H1 (cell line): ENCODE results near the gene FEV. TPM values are rescaled to one million over a fixed set of nuclear protein-coding genes. Genes with fewer than 3 reads are reported as not detected.

Experiments
- CTCF ChIA-PET: fragments of 300-600 bp; sonication (Branson Sonifier 250); formaldehyde crosslinking; loops from one replicate; lab custom pipeline; 2021; ENCODE audit not compliant: partially characterized antibody; lab: Charles Lee
- POLR2A ChIA-PET: fragments of 300-600 bp; sonication (Branson Sonifier 250); formaldehyde crosslinking; loops from one replicate; lab custom pipeline; 2021; ENCODE audit warnings: inconsistent platforms; ENCODE audit not compliant: partially characterized antibody; lab: Charles Lee
- DNase-seq, 2 experiments: peaks; one replicate each; pipeline versions ENCODE4 v3.0.0 to v3.0.0-alpha.2; 2010 to 2022; ENCODE audit warnings: low spot score in 2 of 2, low read depth in 1 of 2, mixed read lengths in 1 of 2
- FAIRE-seq: peaks from 2 replicates; lab custom pipeline; 2011; peaks lifted over from hg19 to GRCh38; lab: Jason Lieb, UNC
- H2AFZ ChIP-seq: 2 replicates; pipeline ENCODE4 v1.8.1; 2012; ENCODE audit warnings: low read length, inconsistent platforms
- H2AK5ac ChIP-seq: 2 replicates; pipeline ENCODE4 v1.6.1; 2013; ENCODE audit warnings: low read depth, low read length
- H2BK120ac ChIP-seq: replicated peaks from 2 replicates; pipeline ENCODE3; 2013; ENCODE audit warnings: low read depth, low read length, inconsistent platforms
- H2BK12ac ChIP-seq: 2 replicates; pipeline ENCODE4 v1.6.1; 2013; ENCODE audit warnings: low read depth, low read length
- H2BK15ac ChIP-seq: 2 replicates; pipeline ENCODE4 v1.6.1; 2013; ENCODE audit warnings: low read length
- H2BK20ac ChIP-seq: 2 replicates; pipeline ENCODE4 v1.6.1; 2013; ENCODE audit warnings: low read length
- H2BK5ac ChIP-seq: 2 replicates; pipeline ENCODE4 v1.6.1; 2013; ENCODE audit warnings: low read depth, low read length
- H3K14ac ChIP-seq: 2 replicates; pipeline ENCODE4 v1.6.1; 2013; ENCODE audit warnings: inconsistent platforms; ENCODE audit not compliant: insufficient read length
- H3K18ac ChIP-seq: 2 replicates; pipeline ENCODE4 v1.6.1; 2013; ENCODE audit warnings: low read length; ENCODE audit errors: extremely low read depth
- H3K23ac ChIP-seq: 2 replicates; pipeline ENCODE4 v1.6.1; 2013; ENCODE audit warnings: inconsistent platforms; ENCODE audit not compliant: insufficient read length
- H3K23me2 ChIP-seq: 2 replicates; pipeline ENCODE4 v1.6.1; 2013; ENCODE audit warnings: low read depth, low read length
- H3K27ac ChIP-seq: 2 replicates; pipeline ENCODE4 v1.6.1; 2011; ENCODE audit warnings: low read depth, low read length, inconsistent platforms
- H3K27me3 ChIP-seq, 4 experiments: replicated peaks in 1 of 4; 1 replicate in 1 of 4; 2 replicates in 3 of 4; pipeline versions ENCODE4 v1.6.1 to v1.8.1; 2011 to 2013; ENCODE audit warnings: low read length in 3 of 4, mild to moderate bottlenecking in 3 of 4, inconsistent platforms in 2 of 4, mixed read lengths in 2 of 4, moderate library complexity in 1 of 4; ENCODE audit not compliant: control insufficient read depth in 3 of 4, insufficient read depth in 3 of 4; ENCODE audit errors: extremely low read depth in 1 of 4
- H3K36me3 ChIP-seq, 4 experiments: 2 replicates each; pipeline versions ENCODE4 v1.6.1 to v1.8.1; 2011 to 2013; ENCODE audit warnings: mild to moderate bottlenecking in 4 of 4, low read length in 3 of 4, moderate library complexity in 2 of 4, control low read depth in 1 of 4, inconsistent platforms in 1 of 4; ENCODE audit not compliant: insufficient read depth in 4 of 4, control insufficient read depth in 2 of 4
- H3K4ac ChIP-seq: replicated peaks from 2 replicates; pipeline ENCODE3; 2013; ENCODE audit warnings: low read length, low read depth, mixed read lengths, inconsistent platforms; ENCODE audit not compliant: insufficient read length
- H3K4me1 ChIP-seq, 4 experiments: replicated peaks in 1 of 4; 1 replicate in 1 of 4; 2 replicates in 3 of 4; pipeline versions ENCODE4 v1.6.1 to v1.8.1; 2011 to 2013; ENCODE audit warnings: low read length in 3 of 4, inconsistent platforms in 2 of 4, mixed read lengths in 1 of 4; ENCODE audit not compliant: insufficient read depth in 4 of 4, control insufficient read depth in 3 of 4
- H3K4me2 ChIP-seq, 2 experiments: 2 replicates each; pipeline versions ENCODE4 v1.6.1 to v1.8.1; 2011 to 2013; ENCODE audit warnings: low read depth in 2 of 2, low read length in 2 of 2, control low read depth in 1 of 2, inconsistent platforms in 1 of 2, mild to moderate bottlenecking in 1 of 2; ENCODE audit not compliant: insufficient read depth in 1 of 2
- H3K4me3 ChIP-seq, 4 experiments: fragments of 200-600, 300-600 bp in 1 of 4; sonication (generic), shearing (Covaris generic), sonication (Bioruptor Twin) in 1 of 4; 2 replicates each; pipeline versions ENCODE4 v1.5.1 to v1.8.1; 2011 to 2016; ENCODE audit warnings: low read length in 4 of 4, low read depth in 3 of 4, control low read depth in 2 of 4, inconsistent platforms in 2 of 4, mild to moderate bottlenecking in 2 of 4, mixed read lengths in 1 of 4, moderate library complexity in 1 of 4; ENCODE audit not compliant: insufficient read depth in 2 of 4; ENCODE audit errors: extremely low read depth in 1 of 4
- H3K56ac ChIP-seq: replicated peaks from 2 replicates; pipeline ENCODE3; 2013; ENCODE audit warnings: low read depth, mild to moderate bottlenecking, mixed read lengths, low read length, inconsistent platforms; ENCODE audit not compliant: insufficient read length
- H3K79me1 ChIP-seq: 2 replicates; pipeline ENCODE4 v1.6.1; 2013; ENCODE audit warnings: low read depth, low read length, control low read depth
- H3K79me2 ChIP-seq, 2 experiments: 2 replicates each; pipeline versions ENCODE4 v1.6.1 to v1.8.1; 2012 to 2013; ENCODE audit warnings: low read length in 2 of 2, mild to moderate bottlenecking in 2 of 2, inconsistent platforms in 1 of 2; ENCODE audit not compliant: insufficient read depth in 2 of 2, control insufficient read depth in 1 of 2
- H3K9ac ChIP-seq, 4 experiments: replicated peaks in 1 of 4; 1 replicate in 1 of 4; 2 replicates in 3 of 4; pipeline versions ENCODE4 v1.6.1 to v1.8.1; 2011 to 2013; ENCODE audit warnings: low read depth in 3 of 4, low read length in 3 of 4, control low read depth in 2 of 4, mild to moderate bottlenecking in 2 of 4, moderate library complexity in 2 of 4, inconsistent platforms in 1 of 4; ENCODE audit errors: extremely low read depth in 1 of 4
- H3K9me3 ChIP-seq, 2 experiments: 2 replicates each; pipeline versions ENCODE4 v1.6.1 to v1.8.1; 2012 to 2013; ENCODE audit warnings: mild to moderate bottlenecking in 2 of 2, moderate library complexity in 2 of 2, control low read depth in 1 of 2, inconsistent platforms in 1 of 2, low read depth in 1 of 2, low read length in 1 of 2, mixed read lengths in 1 of 2; ENCODE audit not compliant: insufficient read depth in 2 of 2
- H4K20me1 ChIP-seq, 2 experiments: replicated peaks in 1 of 2; 2 replicates each; pipeline versions ENCODE3 to v1.8.1; 2011 to 2013; ENCODE audit warnings: inconsistent platforms in 2 of 2, low read length in 2 of 2, mild to moderate bottlenecking in 1 of 2; ENCODE audit not compliant: insufficient read depth in 2 of 2, control insufficient read depth in 1 of 2
- H4K5ac ChIP-seq: 2 replicates; pipeline ENCODE4 v1.6.1; 2013; ENCODE audit warnings: low read length, low read depth, mixed read lengths, inconsistent platforms; ENCODE audit not compliant: insufficient read length
- H4K8ac ChIP-seq: 2 replicates; pipeline ENCODE4 v1.8.0; 2013; ENCODE audit warnings: mild to moderate bottlenecking, moderate library complexity, low read length, inconsistent platforms; ENCODE audit not compliant: insufficient read depth; ENCODE audit errors: extremely low read depth
- H4K91ac ChIP-seq: replicated peaks from 2 replicates; pipeline ENCODE3; 2013; ENCODE audit warnings: low read length, mixed read lengths, inconsistent platforms; ENCODE audit not compliant: insufficient read length
- ASH2L ChIP-seq: fragments of 200-600, 300-600 bp; sonication (generic); IDR thresholded peaks from one replicate; pipeline ENCODE4 v1.7.1; 2017; ENCODE audit warnings: low read length
- E2F6 ChIP-seq: IDR thresholded peaks from 2 replicates; pipeline ENCODE4 v1.6.1; 2012; ENCODE audit warnings: inconsistent platforms
- EGR1 ChIP-seq: IDR thresholded peaks from 2 replicates; pipeline ENCODE4 v1.6.1; 2011; ENCODE audit warnings: low read depth, low read length, borderline replicate concordance
- KDM1A ChIP-seq: fragments of 200-600, 300-600 bp; sonication (generic); IDR thresholded peaks from 2 replicates; pipeline ENCODE4 v1.7.1; 2016; ENCODE audit warnings: mild to moderate bottlenecking, low read length, borderline replicate concordance
- KDM4A ChIP-seq: IDR thresholded peaks from one replicate; pipeline ENCODE4 v1.7.1; 2012; ENCODE audit warnings: low read depth, mild to moderate bottlenecking, moderate library complexity, low read length, inconsistent platforms; ENCODE audit not compliant: severe bottlenecking
- RAD21 ChIP-seq, 2 experiments: IDR thresholded peaks in 1 of 2; conservative IDR thresholded peaks in 1 of 2; 2 replicates each; pipeline ENCODE4 v1.6.1; 2011; ENCODE audit warnings: low read depth in 2 of 2, low read length in 2 of 2, improper control_type of control experiment in 1 of 2, inconsistent platforms in 1 of 2, mild to moderate bottlenecking in 1 of 2, moderate library complexity in 1 of 2
- RNF2 ChIP-seq: fragments of 200-900, 300-1000 bp; sonication (generic); IDR thresholded peaks from 2 replicates; pipeline ENCODE4 v1.7.1; 2016; ENCODE audit warnings: borderline replicate concordance, low read depth, mild to moderate bottlenecking, antibody characterized with exemption, low read length; ENCODE audit not compliant: poor library complexity, severe bottlenecking; ENCODE audit errors: missing control alignments
- SP1 ChIP-seq: IDR thresholded peaks from 2 replicates; pipeline ENCODE4 v1.6.1; 2011; ENCODE audit warnings: low read depth, low read length
- YY1 ChIP-seq: IDR thresholded peaks from 2 replicates; pipeline ENCODE4 v1.6.1; 2011; ENCODE audit warnings: low read depth, mild to moderate bottlenecking, low read length
- WGBS, 2 experiments: shearing (Covaris generic) in 1 of 2; methylation state at CpG; one replicate each; pipeline versions ENCODE4 v1.1.6 to v1.1.7; 2013 to 2015; ENCODE audit warnings: low lambda C conversion rate in 2 of 2, mixed read lengths in 2 of 2, inconsistent platforms in 1 of 2, low coverage in 1 of 2, missing lambda C conversion rate in 1 of 2; ENCODE audit not compliant: insufficient replicate concordance in 2 of 2, insufficient coverage in 1 of 2, insufficient read length in 1 of 2; ENCODE audit errors: extremely low coverage in 1 of 2, missing lambda C conversion rate in 1 of 2; 5-methylcytosine and 5-hydroxymethylcytosine counted together
- polyA plus RNA-seq, 7 experiments: library from polyadenylated mRNA; depleted of rRNA in 3 of 7; stranded (reverse) in 5 of 7; unstranded in 2 of 7; fragments of >200 nt in 5 of 7; fragments of 200-250 nt in 2 of 7; gene quantifications; 1 replicate in 5 of 7; 2 replicates in 1 of 7; 4 replicates in 1 of 7; pipeline versions ENCODE4 v1.2.1 to v1.2.3, GENCODE V29; 2011 to 2013; ENCODE audit warnings: missing spikeins in 2 of 7, mixed read lengths in 2 of 7
- total RNA-seq: library from RNA; stranded (reverse); fragmentation: NEBNext Ultra II Directional; extraction: Animal tissue kit (Norgen Biotek cat#: 25700); gene quantifications from 2 replicates; pipeline ENCODE4 v1.2.1, GENCODE V29; 2021

Gene FEV
- total and polyA plus RNA-seq, 2 of the 8 experiments (the other 6 are each of a cell fraction or from before 2014, with no cell fraction given) = not detected

- Histone ChIP-seq H3K23me2 (peaks cover 3% of the 10 kb centered on the region; the same call in 1 of the 2 replicates), H3K14ac (no peak overlapping the region), H3K9ac (no peak overlapping the region), H2BK5ac (no peak overlapping the region), H4K8ac (peak overlapping the region; percentile 88; the same call in 1 of the 2 replicates), H3K4me3 (peak overlapping the region in 2 of 4 experiments; percentile 2 to 52; a peak in 3 of 8 replicates), H2BK12ac (no peak overlapping the region), H3K18ac (no peak overlapping the region), H3K4me2 (peak overlapping the region; percentile 46 to 53; a peak in 3 of 4 replicates), H3K27ac (no peak overlapping the region), H3K9me3 (no peaks in the 10 kb centered on the region), H4K91ac (no peak overlapping the region), H3K27me3 (peaks cover 97 to 100% (median 98%) of the 10 kb centered on the region in 4 experiments), H3K23ac (no peak overlapping the region), H2BK15ac (no peak overlapping the region), H3K36me3 (peaks cover 0 to 7% (median 0%) of the 10 kb centered on the region in 4 experiments; a peak in 1 of 8 replicates), H3K4ac (no peak overlapping the region), H3K56ac (no peak overlapping the region), H2BK20ac (no peak overlapping the region), H2AFZ (no peak overlapping the region), H4K5ac (no peak overlapping the region), H2BK120ac (no peak overlapping the region), H2AK5ac (no peak overlapping the region), H3K79me1 (no peaks in the 10 kb centered on the region), H3K79me2 (no peaks in the 10 kb centered on the region), H4K20me1 (peaks cover 16 to 38% of the 10 kb centered on the region in 2 experiments), H3K4me1 (peaks cover 0 to 21% (median 17%) of the 10 kb centered on the region in 4 experiments; a peak in 5 of 7 replicates)
- WGBS, 2 experiments = 3% methylated on average over 31 of the region's 49 CpGs; no CpG with 5 or more reads in 1 of the 2 experiments
- FAIRE-seq (no peak), DNase-seq (peak in 1 of 2 experiments; percentile 72)
- ChIA-PET POLR2A (interaction anchor here (0.7 kb wide), 1 partner anchor 14 kb away, joined by 3 read pairs; no protein-coding TSS in a partner anchor), CTCF (interaction anchor here (0.6 to 13.0 kb wide), 7 partner anchors 11 to 173 kb away, joined by 3 to 284 read pairs (median 3); partner anchors contain the start of gene CRYBA2)
- no peak for TF ChIP-seq RAD21 (IDR thresholded peaks at IDR 0.05 in 1 of 2, conservative IDR thresholded peaks at IDR 0.05 in 1 of 2; ENCODE audit: low read depth in 2 of 2, low read length in 2 of 2)
- TF ChIP-seq RNF2 = peak; percentile 70
- peak; percentile 36 for TF ChIP-seq ASH2L
- TF ChIP-seq SP1 = peak; percentile 58; the same call in 1 of the 2 replicates
- TF ChIP-seq E2F6 = 0 out of 2 replicates have a peak, but pooled peaks have one; percentile 23
- TF ChIP-seq KDM1A = peak; percentile 43; the same call in 1 of the 2 replicates
- TF ChIP-seq YY1 = peak; percentile 64; the same call in 1 of the 2 replicates
- peak; percentile 35 for TF ChIP-seq KDM4A
- peak; percentile 94 for TF ChIP-seq EGR1
Observed at GRCh38 chr2:218985325-218986091, 524 bp upstream of the FEV start.
